HFF-Myc (cell line): ENCODE measurements around the gene NELFB.

Experiments used
- DNase-seq: peaks from one replicate; pipeline ENCODE4 v3.0.0-alpha.2; 2011; ENCODE audit warnings: low read depth; ENCODE audit errors: extremely low read depth
- H3K4me3 ChIP-seq: replicated peaks from 2 replicates; pipeline ENCODE4 v1.5.1; 2011; ENCODE audit warnings: low read depth, mild to moderate bottlenecking, control low read depth, low read length
- CTCF ChIP-seq: IDR thresholded peaks from 2 replicates; pipeline ENCODE4 v1.5.1; 2012; ENCODE audit warnings: mild to moderate bottlenecking, low read depth, low read length, control low read depth; ENCODE audit errors: missing control alignments

NELFB gene

GRCh38 chr9:137270929-137271695, 16.0 kb downstream of the NELFB start:
- no peak overlapping the region for H3K4me3 ChIP-seq
- no peak for DNase-seq
- no peak for TF ChIP-seq CTCF

- no peak for TF ChIP-seq CTCF
- H3K4me3 ChIP-seq, result no peak overlapping the region
- DNase-seq, result no peak
Observed at GRCh38 chr9:137271696-137272076, 16.6 kb downstream of the NELFB start.

- DNase-seq, result no peak
- no peak for TF ChIP-seq CTCF
- no peak overlapping the region for H3K4me3 ChIP-seq
Observed at GRCh38 chr9:137272241-137273094, 17.3 kb downstream of the NELFB start.

GRCh38 chr9:137273095-137273490, 18.0 kb downstream of the NELFB start:
- no peak overlapping the region for H3K4me3 ChIP-seq
- DNase-seq, result no peak
- no peak for TF ChIP-seq CTCF

GRCh38 chr9:137273611-137274320, 18.6 kb downstream of the NELFB start:
- no peak for TF ChIP-seq CTCF
- H3K4me3 ChIP-seq, result no peak overlapping the region
- DNase-seq, result no peak

GRCh38 chr9:137275203-137275587, 20.1 kb downstream of the NELFB start:
- no peak for TF ChIP-seq CTCF
- DNase-seq, result no peak
- H3K4me3 ChIP-seq, result no peak overlapping the region
